Spleen (tissue), 11 donors: ENCODE measurements around the gene RPS10. TPM values are rescaled to one million over a fixed set of nuclear protein-coding genes. Genes with fewer than 3 reads are reported as not detected.
"Not testable (repeated sequence)": the region's sequence is repeated elsewhere in the genome, so short reads cannot be mapped to it uniquely, and the experiment has no call there.

Experiments used
- DNase-seq: peaks from one replicate; pipeline ENCODE4 v3.0.0-alpha.2; 2020
- H3K27ac ChIP-seq, 8 donors: fragments of 200-600 bp; sonication (generic) in 7 of 8; 1 replicate in 4 of 8; 2 replicates in 4 of 8; pipeline versions ENCODE4 v1.5.0 to v1.8.0; 2016 to 2021; ENCODE audit warnings: inconsistent platforms in 4 of 8, mild to moderate bottlenecking in 4 of 8, moderate library complexity in 1 of 8
- H3K27me3 ChIP-seq, 7 donors: fragments of 200-600 bp; sonication (generic) in 6 of 7; replicated peaks in 1 of 7; 1 replicate in 4 of 7; 2 replicates in 3 of 7; pipeline versions ENCODE4 v1.5.0 to v1.8.0; 2016 to 2021; ENCODE audit warnings: inconsistent platforms in 3 of 7, mild to moderate bottlenecking in 1 of 7
- H3K36me3 ChIP-seq, 6 donors: fragments of 200-600 bp; sonication (generic) in 5 of 6; 1 replicate in 4 of 6; 2 replicates in 2 of 6; pipeline versions ENCODE4 v1.5.0 to v1.8.0; 2016 to 2021; ENCODE audit warnings: inconsistent platforms in 2 of 6
- H3K4me1 ChIP-seq, 6 donors: fragments of 200-600 bp; sonication (generic) in 5 of 6; 1 replicate in 3 of 6; 2 replicates in 3 of 6; pipeline versions ENCODE4 v1.5.0 to v1.8.0; 2016 to 2021; ENCODE audit warnings: inconsistent platforms in 3 of 6
- H3K4me3 ChIP-seq, 8 donors: fragments of 200-600 bp; sonication (generic) in 7 of 8; 1 replicate in 4 of 8; 2 replicates in 4 of 8; pipeline versions ENCODE4 v1.5.0 to v1.8.0; 2016 to 2021; ENCODE audit warnings: inconsistent platforms in 4 of 8, mild to moderate bottlenecking in 4 of 8, moderate library complexity in 2 of 8
- H3K9me3 ChIP-seq, 8 donors: fragments of 200-600 bp; sonication (generic) in 7 of 8; 1 replicate in 4 of 8; 2 replicates in 4 of 8; pipeline versions ENCODE4 v1.5.0 to v1.8.0; 2016 to 2021; ENCODE audit warnings: inconsistent platforms in 4 of 8
- CTCF ChIP-seq, 11 experiments: fragments of 200-600 bp in 7 of 11; fragments of 450-650 bp in 4 of 11; sonication (generic) in 4 of 11; IDR thresholded peaks in 8 of 11; conservative IDR thresholded peaks in 3 of 11; 1 replicate in 7 of 11; 2 replicates in 4 of 11; pipeline versions ENCODE4 v1.4.0 to v1.8.0; 2016 to 2021; ENCODE audit warnings: antibody characterized with exemption in 11 of 11, inconsistent platforms in 4 of 11, mild to moderate bottlenecking in 1 of 11
- POLR2A ChIP-seq, 3 donors: fragments of 450-650 bp; IDR thresholded peaks; one replicate each; pipeline ENCODE4 v1.5.1; 2017; ENCODE audit warnings: antibody characterized with exemption in 3 of 3, mild to moderate bottlenecking in 1 of 3
- POLR2AphosphoS5 ChIP-seq, 3 donors: sonication (generic); formaldehyde crosslinking; IDR thresholded peaks; one replicate each; pipeline ENCODE4 v1.5.1; 2017; ENCODE audit warnings: antibody characterized with exemption in 3 of 3
- WGBS, 5 donors: extraction: QIAGEN DNeasy Blood & Tissue Kit in 3 of 5; methylation state at CpG; one replicate each; pipeline versions ENCODE4 v1.1.5 to v1.1.7; 2013 to 2018; 5-methylcytosine and 5-hydroxymethylcytosine counted together
- intact Hi-C: fragments of 100-400 bp; cut with DNase I; formaldehyde crosslinking; loops from one replicate; pipeline ENCODE4 v1.15.0; 2023; ENCODE audit warnings: low total_unique reads
- polyA plus RNA-seq, 3 donors: library from polyadenylated mRNA; stranded (reverse); fragments of 200-250 nt; gene quantifications; one replicate each; pipeline ENCODE4 v1.2.1, GENCODE V29; 2013
- total RNA-seq, 7 donors: library from RNA; depleted of rRNA in 3 of 7; stranded (reverse); fragments of >200 nt in 3 of 7; fragmentation: NEBNext Ultra II Directional in 4 of 7; extraction: Animal tissue kit (Norgen Biotek cat#: 25700) in 4 of 7; gene quantifications; one replicate each; pipeline versions ENCODE4 v1.1.0 to v1.2.1, GENCODE V29; 2016 to 2021
- donor health status: healthy with polysubstance abuse.
- donor health status: DM: no; HTN: no; CAD: no; lungs with moderate emphysema.
- donor health status: DM: no; HTN: no; CAD: no.
- donor health status: Bipolar disorder and iron deficiency.
- donor health status: healthy.
- donor health status: DM: no; HTN: no; CAD: no.
- donor health status: DM: yes; HTN: yes; CAD: no.

The RPS10 gene
- total and polyA plus RNA-seq, 10 donors, result 1,033 to 4,934 (median 1,663) TPM

- Histone ChIP-seq H3K9me3 (no peaks in the 10 kb centered on the region), H3K27ac (peak overlapping the region in 6 of 8 donors; percentile 23 to 80 (median 70)), H3K4me1 (peaks cover 5 to 77% (median 42%) of the 10 kb centered on the region in 6 donors), H3K27me3 (no peaks in the 10 kb centered on the region), H3K36me3 (peaks cover 0 to 6% (median 0%) of the 10 kb centered on the region in 6 donors), H3K4me3 (no peak overlapping the region)
- no peak for DNase-seq
- 67 to 83% (median 70%) methylated on average over 4 of the region's 4 CpGs for WGBS, 5 donors
- TF ChIP-seq CTCF (IDR thresholded peaks at IDR 0.05 in 8 of 11, conservative IDR thresholded peaks at IDR 0.05 in 3 of 11) (no peak), POLR2A (IDR thresholded peaks at IDR 0.05) (no peak)
- intact Hi-C loops, result no loop called here
Observed at GRCh38 chr6:34374508-34374907, 51.4 kb downstream of the RPS10 start.

GRCh38 chr6:34374069-34374468, 51.8 kb downstream of the RPS10 start:
- peaks cover 0 to 1% (median 0%) of the 10 kb centered on the region in 6 donors for H3K36me3 ChIP-seq
- no peak overlapping the region for H3K4me3 ChIP-seq
- intact Hi-C loops, result no loop called here
- no peaks in the 10 kb centered on the region for H3K9me3 ChIP-seq
- DNase-seq, result no peak
- peaks cover 5 to 82% (median 46%) of the 10 kb centered on the region in 6 donors for H3K4me1 ChIP-seq
- TF ChIP-seq POLR2AphosphoS5 (IDR thresholded peaks at IDR 0.05) (no peak), CTCF (IDR thresholded peaks at IDR 0.05 in 8 of 11, conservative IDR thresholded peaks at IDR 0.05 in 3 of 11) (no peak), POLR2A (IDR thresholded peaks at IDR 0.05) (no peak)
- H3K27me3 ChIP-seq, result no peaks in the 10 kb centered on the region
- 42 to 70% (median 57%) methylated on average over 3 of the region's 3 CpGs for WGBS, 5 donors
- H3K27ac ChIP-seq, result peak overlapping the region in 7 of 8 donors; percentile 23 to 80 (median 67)

GRCh38 chr6:34373511-34373910, 52.4 kb downstream of the RPS10 start:
- Histone ChIP-seq H3K36me3 (no peaks in the 10 kb centered on the region), H3K27me3 (no peaks in the 10 kb centered on the region), H3K4me1 (peaks cover 5 to 80% (median 48%) of the 10 kb centered on the region in 6 donors), H3K9me3 (no peaks in the 10 kb centered on the region), H3K27ac (peak overlapping the region in 6 of 8 donors; percentile 37 to 80 (median 70)), H3K4me3 (no peak overlapping the region)
- intact Hi-C loops, result no loop called here
- DNase-seq, result no peak
- 93 to 97% (median 94%) methylated on average over 5 of the region's 5 CpGs for WGBS, 5 donors
- TF ChIP-seq CTCF (IDR thresholded peaks at IDR 0.05 in 8 of 11, conservative IDR thresholded peaks at IDR 0.05 in 3 of 11), result no peak
- no peak for TF ChIP-seq POLR2AphosphoS5 (IDR thresholded peaks at IDR 0.05)
- no peak for TF ChIP-seq POLR2A (IDR thresholded peaks at IDR 0.05)

- DNase-seq, result not testable (repeated sequence)
Observed at GRCh38 chr6:34371865-34372264, 54.0 kb downstream of the RPS10 start.

GRCh38 chr6:34370361-34370760, 55.5 kb downstream of the RPS10 start:
- H3K36me3 ChIP-seq, result no peaks in the 10 kb centered on the region
- H3K4me1 ChIP-seq, result peaks cover 5 to 81% (median 53%) of the 10 kb centered on the region in 6 donors
- H3K9me3 ChIP-seq, result no peaks in the 10 kb centered on the region
- TF ChIP-seq POLR2AphosphoS5 (IDR thresholded peaks at IDR 0.05), result peak in 1 of 3 donors; percentile 78
- TF ChIP-seq CTCF (IDR thresholded peaks at IDR 0.05 in 8 of 11, conservative IDR thresholded peaks at IDR 0.05 in 3 of 11), result no peak
- peak overlapping the region; percentile 16 to 78 (median 68) for H3K27ac ChIP-seq
- H3K4me3 ChIP-seq, result no peak overlapping the region
- intact Hi-C loops, result no loop called here
- no peak for DNase-seq
- no peaks in the 10 kb centered on the region for H3K27me3 ChIP-seq
- WGBS, 5 donors, result 48 to 63% (median 53%) methylated on average over 5 of the region's 5 CpGs

More at GRCh38 chr6:34371865-34372264, 54.0 kb downstream of the RPS10 start:
- 97 to 98% (median 97%) methylated on average over 3 to 5 of the region's 5 CpGs for WGBS, 5 donors
- H3K36me3 ChIP-seq, H3K4me3 ChIP-seq, intact Hi-C loops, H3K27me3 ChIP-seq, H3K9me3 ChIP-seq: not testable (repeated sequence)
- Histone ChIP-seq H3K27ac (peak overlapping the region in 1 of 8 donors; percentile 74), H3K4me1 (peaks cover 5 to 73% (median 52%) of the 10 kb centered on the region in 6 donors)
